Cardiac fibroblast (primary cell): ENCODE results near the gene SKP1.

Source experiments
- DNase-seq, 2 donors: peaks; one replicate each; pipeline versions ENCODE4 v3.0.0 to v3.0.0-alpha.2; 2010; ENCODE audit warnings: low read depth in 2 of 2
- H3K4me3 ChIP-seq, 2 donors: replicated peaks in 1 of 2; 1 replicate in 1 of 2; 2 replicates in 1 of 2; pipeline ENCODE4 v1.5.1; 2011; ENCODE audit warnings: low read depth in 2 of 2, low read length in 2 of 2, mild to moderate bottlenecking in 2 of 2, moderate library complexity in 1 of 2
- CTCF ChIP-seq: IDR thresholded peaks from one replicate; pipeline ENCODE4 v1.5.1; 2011; ENCODE audit warnings: low read depth, mild to moderate bottlenecking, low read length, inconsistent platforms

The SKP1 gene

GRCh38 chr5:134145041-134145757 lies 31.6 kb downstream of the SKP1 start:
- no peak for DNase-seq
- no peak for TF ChIP-seq CTCF
- H3K4me3 ChIP-seq = no peak overlapping the region

DNA sequence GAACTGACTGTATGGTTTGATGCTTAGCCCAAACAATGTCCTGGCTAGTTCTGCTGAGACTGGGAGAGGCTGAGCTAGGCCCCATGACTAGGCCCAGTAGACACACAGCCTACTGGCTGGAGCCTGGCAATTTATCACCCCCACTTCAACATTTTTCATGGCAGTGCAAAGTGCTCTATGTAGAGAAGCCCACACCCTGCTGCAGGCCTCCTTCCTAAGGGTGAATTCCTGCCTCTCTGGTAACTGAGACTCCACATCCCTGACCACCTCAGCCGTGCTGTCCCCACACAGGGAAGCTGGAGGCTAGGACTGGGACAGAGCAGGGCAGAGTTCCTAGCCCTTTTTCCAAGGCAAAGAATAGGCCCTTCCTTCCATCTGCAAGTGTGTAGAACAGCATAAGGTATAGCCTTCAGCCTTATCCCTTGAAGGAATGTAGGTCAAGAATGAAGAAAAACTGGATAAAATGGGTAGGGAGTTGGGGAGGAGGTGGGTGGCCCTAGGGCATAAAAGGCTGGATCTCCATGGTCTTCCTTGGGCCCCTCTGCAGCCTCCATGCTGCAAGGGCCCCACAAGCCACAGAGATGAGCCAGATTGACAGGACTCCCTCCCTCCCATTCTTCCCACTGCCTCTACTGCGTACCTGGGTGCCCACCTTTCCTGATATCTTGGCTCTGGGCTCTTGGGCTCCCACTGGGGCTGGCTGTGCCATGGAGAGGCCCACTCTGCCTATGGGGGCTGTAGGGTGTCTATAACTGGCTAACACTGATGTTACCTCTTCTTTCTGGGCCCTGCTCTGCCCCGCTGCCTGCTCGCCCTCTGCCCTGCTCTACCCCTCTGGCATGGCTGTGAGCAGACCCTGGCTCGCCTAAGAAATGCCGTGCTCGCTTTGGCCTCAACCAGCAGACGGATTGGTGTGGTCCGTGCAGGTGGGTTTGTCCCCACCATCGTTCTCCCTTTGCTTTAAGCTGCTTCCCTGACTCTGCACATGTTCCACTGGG lies 32.5 kb downstream of the SKP1 start:
- no peak for TF ChIP-seq CTCF
- DNase-seq = no peak
- H3K4me3 ChIP-seq = no peak overlapping the region

DNA sequence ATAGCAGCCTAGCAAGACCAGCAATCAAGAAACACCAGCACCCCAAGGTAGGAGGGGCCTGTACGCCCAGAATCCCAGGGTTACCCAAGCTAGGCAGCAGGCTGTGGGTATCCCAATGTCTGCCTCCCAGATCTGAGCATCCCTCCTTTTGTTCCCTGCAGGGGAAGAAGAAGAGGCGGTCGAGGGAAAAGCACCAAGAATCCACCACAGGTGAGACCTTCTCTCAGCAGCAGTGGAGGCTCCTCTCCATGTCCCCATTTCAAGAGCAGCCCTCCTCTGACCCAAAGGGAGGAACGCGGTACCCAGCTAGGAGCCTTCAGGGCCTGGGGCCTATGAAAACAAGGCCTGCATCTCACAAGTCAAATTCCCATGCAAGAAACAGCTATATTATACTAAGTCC lies 33.3 kb downstream of the SKP1 start:
- no peak for DNase-seq
- no peak for TF ChIP-seq CTCF
- no peak overlapping the region for H3K4me3 ChIP-seq

DNA sequence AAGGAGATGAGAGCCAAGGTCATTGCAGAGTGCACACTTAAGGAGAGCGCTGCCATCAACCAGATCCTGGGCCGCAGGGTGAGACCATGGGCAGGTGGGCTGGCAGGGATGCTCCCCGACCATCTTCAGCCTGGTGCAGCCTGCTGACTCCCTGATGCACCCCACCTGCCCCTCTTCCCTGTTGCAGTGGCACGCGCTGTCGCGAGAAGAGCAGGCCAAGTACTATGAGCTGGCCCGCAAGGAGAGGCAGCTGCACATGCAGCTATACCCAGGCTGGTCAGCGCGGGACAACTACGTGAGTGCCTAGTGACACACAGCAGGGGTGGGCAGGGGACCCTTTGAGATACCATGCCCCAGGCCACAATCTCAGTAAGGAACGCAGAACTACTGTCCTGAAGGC lies 33.9 kb downstream of the SKP1 start:
- no peak for TF ChIP-seq CTCF
- no peak for DNase-seq
- no peak overlapping the region for H3K4me3 ChIP-seq

DNA sequence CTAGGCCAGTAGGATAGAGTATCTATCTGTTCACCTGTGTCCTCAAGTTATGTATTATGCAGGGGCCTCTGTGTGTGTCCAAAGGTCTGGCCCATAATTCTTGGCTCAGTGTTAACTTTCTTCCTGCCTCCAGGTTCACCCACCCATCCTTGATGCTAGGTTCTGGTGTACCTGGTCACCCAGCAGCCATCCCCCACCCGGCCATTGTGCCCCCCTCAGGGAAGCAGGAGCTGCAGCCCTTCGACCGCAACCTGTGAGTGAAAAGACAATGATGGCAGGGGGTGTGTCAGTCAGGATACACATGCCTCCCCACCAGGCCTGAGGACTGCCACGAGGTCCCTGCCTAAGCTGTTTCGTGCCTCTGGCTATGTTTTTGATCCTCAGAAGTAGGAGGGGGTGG lies 34.7 kb downstream of the SKP1 start:
- no peak for TF ChIP-seq CTCF
- DNase-seq = no peak
- no peak overlapping the region for H3K4me3 ChIP-seq

DNA sequence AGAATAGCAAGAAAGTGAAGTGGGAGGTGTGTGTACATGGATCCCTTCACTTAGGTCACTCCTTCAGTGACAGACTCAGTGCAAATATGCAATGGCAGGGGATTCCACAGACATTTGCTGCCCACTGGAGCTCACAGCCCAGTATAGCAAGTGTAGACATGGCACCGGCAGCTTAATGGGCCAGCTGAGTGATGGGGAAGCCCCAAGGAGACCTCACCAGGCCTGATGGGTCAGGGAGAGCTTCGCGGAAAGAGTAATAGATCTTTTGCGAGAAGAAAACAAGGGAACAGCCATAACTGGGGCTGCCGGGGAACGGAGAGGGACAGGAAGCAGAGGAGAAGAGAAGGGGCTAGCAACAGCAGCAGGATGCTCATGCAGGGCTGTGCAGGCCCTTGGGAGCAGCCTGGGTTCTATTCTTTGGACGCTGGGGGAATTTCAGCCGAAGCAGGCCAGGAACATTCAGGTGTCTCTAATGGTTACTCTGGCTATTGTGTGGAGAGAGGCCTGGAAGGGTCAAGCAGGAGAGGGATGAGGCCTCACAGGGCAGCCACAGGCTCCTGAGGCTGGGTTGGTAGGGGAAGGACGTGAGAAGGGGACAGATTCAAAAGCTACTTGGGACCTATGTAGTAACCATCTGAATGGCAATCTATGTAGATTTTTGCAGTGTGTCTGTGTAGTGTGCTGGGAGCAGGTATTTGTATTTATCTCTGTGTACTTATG lies 35.3 kb downstream of the SKP1 start:
- DNase-seq = no peak
- TF ChIP-seq CTCF = no peak
- H3K4me3 ChIP-seq = no peak overlapping the region
